Lower leg skin (tissue), 3 donors: ENCODE measurements around the gene SALL1.

Source experiments
- CTCF ChIP-seq, 3 donors: fragments of 450-650 bp; IDR thresholded peaks; one replicate each; pipeline ENCODE4 v1.5.1; 2016; ENCODE audit warnings: antibody characterized with exemption in 3 of 3, mild to moderate bottlenecking in 3 of 3, moderate library complexity in 2 of 3
- POLR2A ChIP-seq, 2 donors: fragments of 450-650 bp; IDR thresholded peaks; one replicate each; pipeline ENCODE4 v1.6.1; 2016 to 2017; ENCODE audit warnings: antibody characterized with exemption in 2 of 2, mild to moderate bottlenecking in 1 of 2, moderate library complexity in 1 of 2

DNA sequence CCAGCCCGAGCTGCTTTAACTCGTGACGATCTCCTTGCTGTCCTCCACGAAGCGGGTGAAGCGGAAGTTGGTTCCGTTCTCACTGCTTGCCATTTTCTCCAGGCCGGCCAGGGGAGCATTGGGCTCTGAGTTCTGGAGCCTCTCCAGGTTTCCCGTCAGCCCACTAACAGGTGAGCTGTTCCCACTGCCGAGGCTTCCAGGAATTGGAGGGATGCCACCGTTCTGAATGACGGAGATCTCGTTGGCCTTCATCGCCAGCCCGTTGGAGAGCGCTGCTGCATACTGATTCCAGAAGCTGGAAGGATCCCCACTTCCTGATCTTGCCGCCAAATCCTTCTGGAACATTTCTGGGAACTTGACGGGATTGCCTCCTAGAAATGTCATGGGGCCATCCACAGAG is 14.0 kb downstream of the SALL1 start:
- no peak for TF ChIP-seq CTCF (IDR thresholded peaks at IDR 0.05)
- TF ChIP-seq POLR2A (IDR thresholded peaks at IDR 0.05) = no peak
